A549 (cell line): ENCODE measurements around the gene LCN6. TPM values are rescaled to one million over a fixed set of nuclear protein-coding genes. Genes with fewer than 3 reads are reported as not detected.
A peak's percentile ranks its signal among the peaks of the same experiment; 100 is the strongest.

ENCODE experiments used
- ATAC-seq, 2 experiments: fragments of 200-7000 bp in 1 of 2; fragments of >200 bp in 1 of 2; cut with Nextera tagmentation in 1 of 2; cut with Tn5 transposase in 1 of 2; 3 replicates each; pipeline versions ENCODE4 v1.8.0 to v1.9.1; 2018 to 2020; ENCODE audit warnings: mild to moderate bottlenecking in 1 of 2, moderate library complexity in 1 of 2
- CTCF ChIA-PET: fragments of 300-600 bp; sonication (Branson Sonifier 250); formaldehyde crosslinking; extraction: SDS; loops from one replicate; lab custom pipeline; 2021; ENCODE audit warnings: antibody characterized with exemption, inconsistent platforms; lab: Yijun Ruan, JAX
- POLR2A ChIA-PET: fragments of 350-600 bp; formaldehyde crosslinking; extraction: SDS; loops from one replicate; lab custom pipeline; 2021; ENCODE audit warnings: antibody characterized with exemption, inconsistent platforms; lab: Yijun Ruan, JAX
- DNase-seq, 2 experiments: peaks; one replicate each; pipeline versions ENCODE4 v3.0.0 to v3.0.0-alpha.2; 2011 to 2016; ENCODE audit warnings: low read depth in 1 of 2, low spot score in 1 of 2
- FAIRE-seq: peaks from 2 replicates; lab custom pipeline; 2011; peaks lifted over from hg19 to GRCh38; lab: Jason Lieb, UNC
- H3K27ac ChIP-seq, 2 experiments: fragments of >200 bp; sonication (Bioruptor Twin); formaldehyde crosslinking; 3 replicates each; pipeline ENCODE4 v1.5.1; 2016 to 2017
- H3K4me1 ChIP-seq: fragments of >200 bp; sonication (Bioruptor Twin); formaldehyde crosslinking; 3 replicates; pipeline ENCODE4 v1.6.1; 2016
- H3K4me2 ChIP-seq: fragments of >200 bp; sonication (Bioruptor Twin); formaldehyde crosslinking; 3 replicates; pipeline ENCODE4 v1.6.1; 2016
- H3K4me3 ChIP-seq: fragments of >200 bp; sonication (Bioruptor Twin); formaldehyde crosslinking; 3 replicates; pipeline ENCODE4 v1.5.1; 2016
- H3K9me3 ChIP-seq: fragments of >200 bp; sonication (Bioruptor Twin); formaldehyde crosslinking; 3 replicates; pipeline ENCODE4 v1.6.1; 2016
- BHLHE40 ChIP-seq: IDR thresholded peaks from 2 replicates; pipeline ENCODE4 v1.6.1; 2012; ENCODE audit warnings: low read depth, low read length, inconsistent platforms
- CBX2 ChIP-seq: fragments of 200-600 bp; sonication (generic); IDR thresholded peaks from 2 replicates; pipeline ENCODE4 v1.6.1; 2016; ENCODE audit warnings: low read depth, mild to moderate bottlenecking, borderline replicate concordance
- EHF ChIP-seq: fragments of 250-450 bp; sonication (Bioruptor Pico); IDR thresholded peaks from 2 replicates; pipeline ENCODE4 v1.5.0; 2020; ENCODE audit warnings: mild to moderate bottlenecking
- EHMT2 ChIP-seq: fragments of 200-600 bp; sonication (generic); IDR thresholded peaks from 2 replicates; pipeline ENCODE4 v1.6.1; 2016; ENCODE audit warnings: antibody characterized with exemption, low read depth, mild to moderate bottlenecking, moderate library complexity
- EP300 ChIP-seq, 2 experiments: fragments of >200 bp; sonication (Bioruptor Twin); formaldehyde crosslinking; IDR thresholded peaks; 2 replicates in 1 of 2; 3 replicates in 1 of 2; pipeline ENCODE4 v1.6.1; 2016 to 2017
- ESRRA ChIP-seq: fragments of 150-350 bp; IDR thresholded peaks from 2 replicates; pipeline ENCODE4 v1.6.1; 2014; ENCODE audit warnings: mild to moderate bottlenecking, low read length, borderline replicate concordance
- FOSB ChIP-seq: fragments of 250-450 bp; sonication (Bioruptor Pico); IDR thresholded peaks from 2 replicates; pipeline ENCODE4 v1.5.0; 2020; ENCODE audit warnings: mild to moderate bottlenecking, moderate library complexity
- FOSL2 ChIP-seq, 2 experiments: fragments of 450-650 bp in 1 of 2; fragments of >200 bp in 1 of 2; sonication (Bioruptor Twin) in 1 of 2; formaldehyde crosslinking; IDR thresholded peaks; 2 replicates each; pipeline versions ENCODE4 v1.5.0 to v1.6.1; 2016 to 2020; ENCODE audit warnings: mild to moderate bottlenecking in 1 of 2, moderate library complexity in 1 of 2
- GATA3 ChIP-seq: IDR thresholded peaks from 2 replicates; pipeline ENCODE4 v1.6.1; 2012; ENCODE audit warnings: borderline replicate concordance
- HDAC2 ChIP-seq: fragments of 200-600 bp; sonication (generic); IDR thresholded peaks from 2 replicates; pipeline ENCODE4 v1.6.1; 2016
- HEYL ChIP-seq: fragments of 250-450 bp; sonication (Bioruptor Pico); IDR thresholded peaks from 2 replicates; pipeline ENCODE4 v1.8.0; 2021; ENCODE audit warnings: mild to moderate bottlenecking, moderate library complexity
- HOXA7 ChIP-seq: fragments of 250-450 bp; sonication (Bioruptor Pico); IDR thresholded peaks from 2 replicates; pipeline ENCODE4 v1.5.0; 2020; ENCODE audit warnings: mild to moderate bottlenecking, moderate library complexity
- HOXB13 ChIP-seq: fragments of 250-450 bp; sonication (Bioruptor Pico); IDR thresholded peaks from 2 replicates; pipeline ENCODE4 v1.5.0; 2020; ENCODE audit warnings: low read depth, mild to moderate bottlenecking, moderate library complexity
- JUN ChIP-seq, 2 experiments: fragments of >200 bp; sonication (Bioruptor Twin); formaldehyde crosslinking; IDR thresholded peaks; 2 replicates in 1 of 2; 3 replicates in 1 of 2; pipeline ENCODE4 v1.6.1; 2016 to 2017
- KDM5A ChIP-seq: fragments of 200-600 bp; sonication (generic); IDR thresholded peaks from 2 replicates; pipeline ENCODE4 v1.6.1; 2016; ENCODE audit warnings: antibody characterized with exemption, mild to moderate bottlenecking
- MYC ChIP-seq: IDR thresholded peaks from 2 replicates; pipeline ENCODE4 v1.6.1; 2012; ENCODE audit warnings: mild to moderate bottlenecking, inconsistent platforms, low read length, improper control_type of control experiment, borderline replicate concordance
- PHF8 ChIP-seq: fragments of 200-600 bp; sonication (generic); IDR thresholded peaks from 2 replicates; pipeline ENCODE4 v1.6.1; 2016; ENCODE audit warnings: low read depth, mild to moderate bottlenecking, antibody characterized with exemption, moderate library complexity, borderline replicate concordance
- POLR2A ChIP-seq: IDR thresholded peaks from 2 replicates; pipeline ENCODE4 v1.6.1; 2012; ENCODE audit warnings: mild to moderate bottlenecking, low read length
- POLR2AphosphoS2 ChIP-seq: conservative IDR thresholded peaks from 2 replicates; pipeline ENCODE4 v1.6.1; 2012; ENCODE audit warnings: low read length, improper control_type of control experiment, inconsistent platforms
- SREBF2 ChIP-seq: fragments of 450-650 bp; IDR thresholded peaks from 2 replicates; pipeline ENCODE4 v1.6.1; 2014; ENCODE audit warnings: mild to moderate bottlenecking, moderate library complexity
- TFCP2L1 ChIP-seq: fragments of 250-450 bp; sonication (Bioruptor Pico); IDR thresholded peaks from 2 replicates; pipeline ENCODE4 v1.5.0; 2021; ENCODE audit warnings: mild to moderate bottlenecking
- ZC3H11A ChIP-seq: fragments of 450-650 bp; IDR thresholded peaks from 2 replicates; pipeline ENCODE4 v1.6.1; 2014; ENCODE audit warnings: antibody characterized with exemption, mild to moderate bottlenecking
- ZFP36 ChIP-seq: fragments of 450-650 bp; IDR thresholded peaks from 2 replicates; pipeline ENCODE4 v1.6.1; 2014; ENCODE audit warnings: borderline replicate concordance; ENCODE audit not compliant: partially characterized antibody
- WGBS: methylation state at CpG from one replicate; pipeline ENCODE4 v1.1.6; 2017; ENCODE audit errors: missing lambda C conversion rate; 5-methylcytosine and 5-hydroxymethylcytosine counted together
- polyA plus RNA-seq, 4 experiments: library from polyadenylated mRNA; depleted of rRNA in 3 of 4; stranded (reverse); fragments of >200 nt; fragmentation: RNase III in 1 of 4; extraction: RNeasy Plus Mini Kit Qiagen cat#74134 plus additional on column Dnase treatment in 1 of 4; gene quantifications; 2 replicates in 3 of 4; 3 replicates in 1 of 4; pipeline ENCODE4 v1.2.3, GENCODE V29; 2011 to 2017
- TF ChIP-seq, protein P1 (sequence below): IDR thresholded peaks from 2 replicates; pipeline ENCODE4 v1.6.1; 2012
- TF ChIP-seq, protein P2 (sequence below): fragments of >200 bp; sonication (Bioruptor Twin); formaldehyde crosslinking; IDR thresholded peaks from 3 replicates; pipeline ENCODE4 v1.6.1; 2016
- TF ChIP-seq, protein P3 (sequence below): fragments of >200 bp; sonication (Bioruptor Twin); formaldehyde crosslinking; IDR thresholded peaks from 2 replicates; pipeline ENCODE4 v1.6.1; 2016
- TF ChIP-seq, protein P4 (sequence below): IDR thresholded peaks from 2 replicates; pipeline ENCODE4 v1.6.1; 2012; ENCODE audit warnings: low read depth, borderline replicate concordance
- TF ChIP-seq, protein P5 (sequence below): fragments of 450-650 bp; IDR thresholded peaks from 2 replicates; pipeline ENCODE4 v1.6.1; 2014; ENCODE audit warnings: antibody characterized with exemption
- TF ChIP-seq, protein P6 (sequence below): fragments of 250-450 bp; sonication (Bioruptor Pico); IDR thresholded peaks from 2 replicates; pipeline ENCODE4 v1.5.0; 2021; ENCODE audit warnings: mild to moderate bottlenecking, moderate library complexity, borderline replicate concordance
- TF ChIP-seq, protein P7 (sequence below): IDR thresholded peaks from 2 replicates; pipeline ENCODE4 v1.6.1; 2012

LCN6 gene
- polyA plus RNA-seq, 2 of the 4 experiments (the other 2 are of a cell fraction): not detected

DNA sequence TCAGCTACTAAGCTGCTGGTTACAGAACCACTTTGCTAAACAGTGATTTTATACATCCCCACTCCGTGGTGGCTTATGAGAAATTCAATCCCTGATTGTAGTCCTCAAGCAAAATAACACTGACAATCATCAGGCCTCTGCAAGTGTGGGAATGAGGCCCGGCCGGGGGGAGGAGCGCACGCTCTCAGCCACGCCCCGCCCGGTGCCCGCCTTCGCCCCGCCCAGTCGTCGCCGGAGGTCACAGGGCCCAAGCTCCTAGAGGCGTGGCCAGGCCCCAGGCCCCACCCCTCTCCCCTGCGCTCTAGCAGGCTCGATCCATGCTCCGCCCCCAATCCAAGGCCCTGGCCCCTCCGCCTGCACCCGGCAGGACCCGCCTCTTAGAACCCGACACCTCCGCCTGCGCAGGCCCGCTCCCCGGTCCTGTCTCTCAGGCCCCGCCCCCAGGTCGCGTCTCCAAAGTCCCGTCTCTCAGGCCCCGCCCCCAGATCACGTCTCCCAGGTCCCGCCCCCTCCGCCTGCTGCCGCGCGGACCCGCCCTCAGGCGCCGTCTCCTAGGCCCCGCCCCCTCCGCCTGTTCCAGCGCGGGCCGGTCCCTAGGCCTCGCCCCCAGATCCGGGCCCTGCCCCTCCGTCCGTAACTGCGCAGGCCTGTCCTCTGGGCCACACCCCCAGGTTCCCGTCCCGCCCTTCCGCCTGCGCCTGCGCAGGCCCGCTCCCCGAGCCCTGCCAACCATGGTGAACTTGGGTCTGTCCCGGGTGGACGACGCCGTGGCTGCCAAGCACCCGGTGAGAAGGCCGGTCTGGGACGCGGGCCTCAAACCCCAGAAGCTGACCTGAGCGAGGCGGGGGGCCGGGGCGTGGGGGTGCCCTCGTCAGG lies 42.6 kb upstream of the LCN6 start, which contains the start of gene TMEM141:
TSS of gene TMEM141 (plus strand) at position 705 of the 876 bp plus-strand sequence. CDS start at position 732, 27 bp downstream.
- DNase-seq (peak; percentile 90 to 100), ATAC-seq (peak; percentile 85 to 90), FAIRE-seq (no peak)
- H3K4me1 ChIP-seq: peaks cover 45% of the 10 kb centered on the region
- peak within 1 kb of the TSS; percentile 88 for H3K4me3 ChIP-seq
- TF ChIP-seq HOXB13: no peak
- TF ChIP-seq, protein P1, sequence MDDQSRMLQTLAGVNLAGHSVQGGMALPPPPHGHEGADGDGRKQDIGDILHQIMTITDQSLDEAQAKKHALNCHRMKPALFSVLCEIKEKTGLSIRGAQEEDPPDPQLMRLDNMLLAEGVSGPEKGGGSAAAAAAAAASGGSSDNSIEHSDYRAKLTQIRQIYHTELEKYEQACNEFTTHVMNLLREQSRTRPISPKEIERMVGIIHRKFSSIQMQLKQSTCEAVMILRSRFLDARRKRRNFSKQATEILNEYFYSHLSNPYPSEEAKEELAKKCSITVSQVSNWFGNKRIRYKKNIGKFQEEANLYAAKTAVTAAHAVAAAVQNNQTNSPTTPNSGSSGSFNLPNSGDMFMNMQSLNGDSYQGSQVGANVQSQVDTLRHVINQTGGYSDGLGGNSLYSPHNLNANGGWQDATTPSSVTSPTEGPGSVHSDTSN: no peak
- TF ChIP-seq PHF8: no peak
- TF ChIP-seq, protein P2, sequence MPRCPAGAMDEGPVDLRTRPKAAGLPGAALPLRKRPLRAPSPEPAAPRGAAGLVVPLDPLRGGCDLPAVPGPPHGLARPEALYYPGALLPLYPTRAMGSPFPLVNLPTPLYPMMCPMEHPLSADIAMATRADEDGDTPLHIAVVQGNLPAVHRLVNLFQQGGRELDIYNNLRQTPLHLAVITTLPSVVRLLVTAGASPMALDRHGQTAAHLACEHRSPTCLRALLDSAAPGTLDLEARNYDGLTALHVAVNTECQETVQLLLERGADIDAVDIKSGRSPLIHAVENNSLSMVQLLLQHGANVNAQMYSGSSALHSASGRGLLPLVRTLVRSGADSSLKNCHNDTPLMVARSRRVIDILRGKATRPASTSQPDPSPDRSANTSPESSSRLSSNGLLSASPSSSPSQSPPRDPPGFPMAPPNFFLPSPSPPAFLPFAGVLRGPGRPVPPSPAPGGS: no peak
- TF ChIP-seq JUN (IDR thresholded peaks at IDR 0.05): peak in 1 of 2 experiments; percentile 24; a peak in 1 of 5 replicates
- TF ChIP-seq HDAC2: no peak
- TF ChIP-seq BHLHE40: no peak
- TF ChIP-seq, protein P3, sequence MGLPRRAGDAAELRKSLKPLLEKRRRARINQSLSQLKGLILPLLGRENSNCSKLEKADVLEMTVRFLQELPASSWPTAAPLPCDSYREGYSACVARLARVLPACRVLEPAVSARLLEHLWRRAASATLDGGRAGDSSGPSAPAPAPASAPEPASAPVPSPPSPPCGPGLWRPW: no peak
- no peak for TF ChIP-seq HEYL (CRISPR knock-in tag)
- no peak for TF ChIP-seq SREBF2
- TF ChIP-seq, protein P4, sequence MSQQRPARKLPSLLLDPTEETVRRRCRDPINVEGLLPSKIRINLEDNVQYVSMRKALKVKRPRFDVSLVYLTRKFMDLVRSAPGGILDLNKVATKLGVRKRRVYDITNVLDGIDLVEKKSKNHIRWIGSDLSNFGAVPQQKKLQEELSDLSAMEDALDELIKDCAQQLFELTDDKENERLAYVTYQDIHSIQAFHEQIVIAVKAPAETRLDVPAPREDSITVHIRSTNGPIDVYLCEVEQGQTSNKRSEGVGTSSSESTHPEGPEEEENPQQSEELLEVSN: peak; percentile 83
- TF ChIP-seq, protein P5, sequence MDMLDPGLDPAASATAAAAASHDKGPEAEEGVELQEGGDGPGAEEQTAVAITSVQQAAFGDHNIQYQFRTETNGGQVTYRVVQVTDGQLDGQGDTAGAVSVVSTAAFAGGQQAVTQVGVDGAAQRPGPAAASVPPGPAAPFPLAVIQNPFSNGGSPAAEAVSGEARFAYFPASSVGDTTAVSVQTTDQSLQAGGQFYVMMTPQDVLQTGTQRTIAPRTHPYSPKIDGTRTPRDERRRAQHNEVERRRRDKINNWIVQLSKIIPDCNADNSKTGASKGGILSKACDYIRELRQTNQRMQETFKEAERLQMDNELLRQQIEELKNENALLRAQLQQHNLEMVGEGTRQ: 0 out of 2 replicates have a peak, but pooled peaks have one; percentile 25
- TF ChIP-seq EHF (CRISPR knock-in tag): no peak
- TF ChIP-seq CBX2: no peak
- TF ChIP-seq MYC: peak; percentile 40; the same call in 1 of the 2 replicates
- TF ChIP-seq KDM5A: no peak
- TF ChIP-seq FOSL2 (IDR thresholded peaks at IDR 0.05): no peak
- TF ChIP-seq FOSL2 (CRISPR knock-in tag; IDR thresholded peaks at IDR 0.05): no peak
- TF ChIP-seq, protein P6, sequence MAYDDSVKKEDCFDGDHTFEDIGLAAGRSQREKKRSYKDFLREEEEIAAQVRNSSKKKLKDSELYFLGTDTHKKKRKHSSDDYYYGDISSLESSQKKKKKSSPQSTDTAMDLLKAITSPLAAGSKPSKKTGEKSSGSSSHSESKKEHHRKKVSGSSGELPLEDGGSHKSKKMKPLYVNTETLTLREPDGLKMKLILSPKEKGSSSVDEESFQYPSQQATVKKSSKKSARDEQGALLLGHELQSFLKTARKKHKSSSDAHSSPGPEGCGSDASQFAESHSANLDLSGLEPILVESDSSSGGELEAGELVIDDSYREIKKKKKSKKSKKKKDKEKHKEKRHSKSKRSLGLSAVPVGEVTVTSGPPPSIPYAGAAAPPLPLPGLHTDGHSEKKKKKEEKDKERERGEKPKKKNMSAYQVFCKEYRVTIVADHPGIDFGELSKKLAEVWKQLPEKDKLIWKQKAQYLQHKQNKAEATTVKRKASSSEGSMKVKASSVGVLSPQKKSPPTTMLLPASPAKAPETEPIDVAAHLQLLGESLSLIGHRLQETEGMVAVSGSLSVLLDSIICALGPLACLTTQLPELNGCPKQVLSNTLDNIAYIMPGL (CRISPR knock-in tag): no peak
- no peak for TF ChIP-seq EHMT2
- TF ChIP-seq GATA3: no peak
- TF ChIP-seq ESRRA: no peak
- TF ChIP-seq TFCP2L1 (CRISPR knock-in tag): no peak
- no peak for TF ChIP-seq ZFP36
- TF ChIP-seq FOSB (CRISPR knock-in tag): no peak
- no peak for TF ChIP-seq HOXA7
- peak; percentile 75 for TF ChIP-seq POLR2A
- no peak for TF ChIP-seq ZC3H11A
- TF ChIP-seq, protein P7, sequence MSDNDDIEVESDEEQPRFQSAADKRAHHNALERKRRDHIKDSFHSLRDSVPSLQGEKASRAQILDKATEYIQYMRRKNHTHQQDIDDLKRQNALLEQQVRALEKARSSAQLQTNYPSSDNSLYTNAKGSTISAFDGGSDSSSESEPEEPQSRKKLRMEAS: peak; percentile 64; the same call in 1 of the 2 replicates
- no peak for TF ChIP-seq POLR2AphosphoS2
- TF ChIP-seq EP300 (IDR thresholded peaks at IDR 0.05): no peak
- peak within 1 kb of the TSS; percentile 91 to 94 for H3K27ac ChIP-seq
- H3K4me2 ChIP-seq: peak within 1 kb of the TSS; percentile 93
- CTCF ChIA-PET: interaction anchor here (0.6 to 26.2 kb wide), 6 partner anchors 14 to 245 kb away, joined by 3 to 625 read pairs (median 6); partner anchors contain the start of genes LCN15, LCN8 and RABL6
- H3K9me3 ChIP-seq: no peaks in the 10 kb centered on the region
- POLR2A ChIA-PET: interaction anchor here (0.8 to 1.0 kb wide), 6 partner anchors 10 to 264 kb away, joined by 3 to 10 read pairs (median 4); no protein-coding TSS in a partner anchor
- 0% methylated on average over 10 of the region's 70 CpGs for WGBS
